GM12875 (cell line): Measurements from ENCODE around the gene DYNC1H1.

Experiments
- H3K4me3 ChIP-seq: one replicate; pipeline ENCODE4 v1.5.1; 2011; ENCODE audit warnings: low read depth, low read length, control low read depth
- CTCF ChIP-seq: IDR thresholded peaks from 2 replicates; pipeline ENCODE4 v1.5.1; 2011; ENCODE audit warnings: low read depth, mild to moderate bottlenecking, control low read depth, inconsistent platforms, low read length, moderate library complexity, borderline replicate concordance; ENCODE audit not compliant: insufficient read depth

The DYNC1H1 gene

DNA sequence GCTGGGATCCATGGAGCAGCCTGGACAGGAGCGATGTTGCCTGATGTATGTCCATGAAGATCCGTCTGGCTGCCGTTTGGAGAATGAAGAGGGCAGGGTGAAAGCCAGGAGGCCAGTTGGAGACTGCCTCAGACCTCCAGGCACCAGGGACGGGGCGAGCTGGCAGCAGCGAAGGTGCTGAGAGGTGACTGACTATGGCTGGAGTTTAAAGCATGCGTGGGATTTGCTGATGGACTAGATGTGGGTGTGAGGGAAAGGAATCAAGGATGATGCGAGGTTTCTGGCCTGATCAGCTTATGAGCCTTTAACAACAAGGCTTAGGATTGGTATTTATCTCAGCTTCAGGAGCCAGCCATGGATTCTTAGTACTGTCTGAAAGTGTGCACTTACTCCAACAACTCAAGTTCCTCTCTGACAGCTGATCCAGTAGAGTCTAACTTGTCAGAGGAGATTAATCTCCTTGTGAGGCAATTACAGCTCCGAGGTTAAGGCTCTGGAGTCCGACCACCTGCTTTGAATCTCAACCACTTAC lies 49.4 kb downstream of the DYNC1H1 start:
- TF ChIP-seq CTCF, result no peak
- no peak overlapping the region for H3K4me3 ChIP-seq

DNA sequence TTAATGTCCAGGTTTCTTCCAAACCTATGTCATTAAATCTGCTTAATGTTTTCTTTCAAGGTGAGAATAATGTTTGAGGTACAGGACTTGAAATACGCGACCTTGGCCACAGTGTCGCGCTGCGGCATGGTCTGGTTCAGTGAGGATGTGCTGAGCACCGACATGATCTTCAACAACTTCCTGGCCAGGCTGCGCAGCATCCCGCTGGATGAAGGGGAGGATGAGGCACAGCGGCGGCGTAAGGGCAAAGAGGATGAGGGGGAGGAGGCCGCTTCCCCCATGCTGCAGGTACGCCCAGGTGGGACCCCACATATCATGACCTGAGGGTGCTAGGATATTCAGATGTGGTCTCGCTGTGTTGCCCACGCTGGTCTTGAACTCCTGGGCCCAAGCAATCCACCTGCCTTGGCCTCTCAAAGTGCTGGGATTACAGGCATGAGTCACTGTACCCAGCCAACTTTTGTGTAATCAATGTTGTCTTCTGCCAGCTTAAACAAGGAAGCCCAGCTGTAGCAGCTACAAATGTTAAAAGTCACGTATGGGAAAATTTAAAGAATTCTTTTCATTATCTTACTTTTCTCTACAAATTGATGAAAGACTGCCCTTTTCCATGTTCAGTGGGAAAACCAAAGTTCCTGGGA lies 50.8 kb downstream of the DYNC1H1 start:
- no peak overlapping the region for H3K4me3 ChIP-seq
- TF ChIP-seq CTCF, result no peak

DNA sequence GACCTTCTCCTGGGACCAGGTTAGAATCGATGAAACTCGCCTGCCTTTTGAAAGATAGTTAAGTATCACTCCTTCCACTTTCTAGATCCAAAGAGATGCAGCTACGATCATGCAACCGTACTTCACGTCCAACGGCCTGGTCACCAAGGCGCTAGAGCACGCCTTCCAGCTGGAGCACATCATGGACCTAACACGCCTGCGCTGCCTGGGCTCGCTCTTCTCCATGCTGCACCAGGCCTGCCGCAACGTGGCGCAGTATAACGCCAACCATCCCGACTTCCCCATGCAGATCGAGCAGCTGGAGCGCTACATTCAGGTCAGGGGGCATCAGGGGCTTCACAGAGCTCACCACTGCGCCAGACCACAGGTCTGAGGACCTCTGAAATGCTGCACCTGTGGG lies 51.4 kb downstream of the DYNC1H1 start:
- no peak for TF ChIP-seq CTCF
- H3K4me3 ChIP-seq, result no peak overlapping the region

- no peak for TF ChIP-seq CTCF
- H3K4me3 ChIP-seq, result no peak overlapping the region
Observed at GRCh38 chr14:102016420-102017090, 52.2 kb downstream of the DYNC1H1 start.

- no peak overlapping the region for H3K4me3 ChIP-seq
Observed at GRCh38 chr14:102018251-102018650, 53.9 kb downstream of the DYNC1H1 start.

DNA sequence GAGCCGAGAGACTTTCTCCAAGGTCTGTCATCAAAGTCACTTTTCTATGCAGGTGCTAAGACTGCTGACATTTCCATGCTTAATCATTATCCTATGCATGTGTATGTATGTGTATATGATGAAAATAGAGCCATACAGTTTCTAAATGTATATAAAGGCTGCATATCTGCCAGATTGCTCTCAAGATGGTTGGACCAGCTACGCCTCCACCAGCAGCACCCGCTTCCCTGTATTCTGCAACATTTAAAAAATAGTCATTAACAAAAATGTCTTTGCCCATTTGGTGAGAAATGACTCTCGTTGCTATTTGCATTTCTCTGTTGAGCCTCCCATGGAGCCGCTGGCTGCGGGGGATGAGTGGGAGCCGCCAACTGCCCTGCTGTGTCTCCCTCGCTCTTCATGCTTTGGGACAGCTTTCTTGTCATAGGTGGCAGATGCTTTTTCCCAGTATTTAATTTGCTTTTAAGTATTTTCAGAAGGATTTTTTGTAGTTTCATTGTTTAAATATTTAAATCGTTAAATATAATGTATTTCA lies 54.7 kb downstream of the DYNC1H1 start:
- H3K4me3 ChIP-seq, result no peak overlapping the region
- no peak for TF ChIP-seq CTCF

More at GRCh38 chr14:102018251-102018650, 53.9 kb downstream of the DYNC1H1 start:
- no peak for TF ChIP-seq CTCF
